A673 (cell line): ENCODE data around the gene GATB.

Experiments
- CTCF ChIP-seq: fragments of 300-800, 200-600 bp; sonication (generic); conservative IDR thresholded peaks from 2 replicates; pipeline ENCODE4 v1.5.1; 2017; ENCODE audit warnings: low read depth, mild to moderate bottlenecking, antibody characterized with exemption, low read length, moderate library complexity, mixed read lengths
- EZH2 ChIP-seq: fragments of 200-600 bp; sonication (generic); IDR thresholded peaks from 2 replicates; pipeline ENCODE4 v1.6.1; 2017; ENCODE audit warnings: borderline replicate concordance, low read depth, mild to moderate bottlenecking, mixed read lengths, antibody characterized with exemption, low read length; ENCODE audit not compliant: poor library complexity, severe bottlenecking

- TF ChIP-seq CTCF: no peak
- TF ChIP-seq EZH2: no peak
These were observed 42.7 kb downstream of the GATB start for GRCh38 chr4:151717909-151718628.
